Gastroesophageal sphincter (tissue), 3 donors: Measurements from ENCODE around the gene TMEM198.

Source experiments
- CTCF ChIP-seq, 4 experiments: fragments of 200-600 bp in 2 of 4; fragments of 450-650 bp in 2 of 4; sonication (generic) in 1 of 4; IDR thresholded peaks; one replicate each; pipeline ENCODE4 v1.5.1; 2017 to 2019; ENCODE audit warnings: antibody characterized with exemption in 4 of 4, mild to moderate bottlenecking in 2 of 4, moderate library complexity in 2 of 4
- EP300 ChIP-seq: sonication (generic); formaldehyde crosslinking; IDR thresholded peaks from one replicate; pipeline ENCODE4 v1.6.1; 2017; ENCODE audit warnings: antibody characterized with exemption, mild to moderate bottlenecking
- POLR2A ChIP-seq, 2 donors: fragments of 450-650 bp; IDR thresholded peaks; one replicate each; pipeline ENCODE4 v1.6.1; 2017; ENCODE audit warnings: antibody characterized with exemption in 2 of 2, mild to moderate bottlenecking in 2 of 2, moderate library complexity in 1 of 2

GRCh38 chr2:219519526-219519916 is 24.3 kb upstream of the TMEM198 start:
- TF ChIP-seq CTCF (IDR thresholded peaks at IDR 0.05): no peak
- TF ChIP-seq POLR2A (IDR thresholded peaks at IDR 0.05): no peak
- TF ChIP-seq EP300: no peak
